GM18907 (cell line): ENCODE results near the gene ADCY9.
"Not testable (repeated sequence)": the region's sequence is repeated elsewhere in the genome, so short reads cannot be mapped to it uniquely, and the experiment has no call there.

Experiments used
- ATAC-seq: cut with Tn5 transposase; IDR thresholded peaks from one replicate; pipeline ENCODE4 v1.9.1; 2021; ENCODE audit warnings: mild to moderate bottlenecking, moderate library complexity; ENCODE audit not compliant: unreplicated experiment

Gene ADCY9

DNA sequence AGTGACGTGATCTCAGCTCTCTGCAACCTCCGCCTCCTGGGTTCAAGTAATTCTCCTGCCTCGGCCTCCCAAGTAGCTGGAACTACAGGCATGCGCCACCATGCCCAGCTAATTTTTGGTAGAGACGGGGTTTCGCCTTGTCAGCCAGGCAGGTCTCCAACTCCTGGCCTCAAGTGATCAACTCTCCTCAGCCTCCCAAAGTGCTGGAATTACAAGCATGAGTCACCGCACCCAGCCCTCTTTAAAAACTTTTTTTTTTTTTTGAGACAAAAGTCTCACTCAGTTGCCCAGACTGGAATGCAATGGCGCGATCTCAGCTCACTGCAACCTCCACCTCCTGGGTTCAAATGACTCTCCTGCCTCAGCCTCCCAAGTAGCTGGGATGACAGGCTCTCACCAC lies 43.1 kb downstream of the ADCY9 start:
- not testable (repeated sequence) for ATAC-seq

- ATAC-seq = no peak
Measured at GRCh38 chr16:4071686-4072561, 44.3 kb downstream of the ADCY9 start.

DNA sequence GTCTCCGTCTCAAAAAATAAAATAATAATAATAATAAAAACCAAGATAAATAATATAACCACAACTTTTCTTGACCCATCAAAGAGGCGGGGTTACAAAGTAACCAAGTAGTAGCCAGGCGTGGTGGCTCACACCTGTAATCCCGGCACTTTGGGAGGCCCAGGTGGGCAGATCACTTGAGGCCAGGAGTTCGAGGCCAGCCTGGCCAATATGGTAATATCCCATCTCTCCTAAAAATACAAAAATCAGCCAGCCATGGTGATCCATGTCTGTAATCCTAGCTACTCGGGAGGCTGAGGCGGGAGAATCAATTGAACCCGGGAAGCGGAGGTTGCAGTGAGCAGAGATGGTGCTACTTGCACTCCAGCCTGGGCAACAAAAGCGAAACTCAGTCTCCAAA lies 45.3 kb downstream of the ADCY9 start:
- no peak for ATAC-seq

DNA sequence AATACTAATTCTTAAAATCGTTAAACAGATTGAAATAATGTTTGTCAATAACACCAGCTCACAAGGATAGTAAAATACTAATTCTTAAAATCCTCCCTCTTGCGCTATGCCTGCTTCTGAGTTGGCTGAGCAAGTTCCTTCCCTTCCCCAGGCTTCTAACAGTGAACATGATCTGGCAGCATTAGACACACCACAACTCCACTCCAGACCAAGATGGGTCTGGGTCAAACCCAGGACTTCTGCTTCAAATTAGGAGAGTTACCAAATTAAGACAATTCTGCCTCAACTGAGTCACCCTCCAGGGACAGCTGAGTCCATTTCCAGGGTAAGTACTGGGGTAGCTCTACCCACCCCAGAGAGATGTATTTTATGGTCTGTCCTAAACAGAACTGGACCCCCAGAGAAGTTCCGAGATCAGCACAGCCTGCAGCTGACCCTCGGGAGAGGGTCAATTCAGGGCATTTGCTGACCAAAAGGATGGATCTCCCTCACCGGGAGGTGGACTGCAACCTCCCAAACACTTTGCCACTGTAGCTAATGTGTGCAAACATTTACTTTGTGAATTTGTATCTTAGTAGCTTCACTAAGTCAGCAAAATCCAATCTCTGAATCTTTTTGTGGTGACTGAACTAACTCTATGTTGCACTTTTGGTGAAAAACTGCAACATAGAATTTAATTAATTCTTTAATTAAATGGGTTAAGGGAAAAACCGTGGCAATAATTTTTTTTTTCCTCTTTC lies 48.8 kb downstream of the ADCY9 start:
- no peak for ATAC-seq

GRCh38 chr16:4064950-4065352 lies 51.3 kb downstream of the ADCY9 start:
- ATAC-seq = no peak

- ATAC-seq = no peak
Measured at GRCh38 chr16:4062212-4062802, 53.9 kb downstream of the ADCY9 start.

- ATAC-seq = no peak
Measured at GRCh38 chr16:4060823-4061222, 55.4 kb downstream of the ADCY9 start.

DNA sequence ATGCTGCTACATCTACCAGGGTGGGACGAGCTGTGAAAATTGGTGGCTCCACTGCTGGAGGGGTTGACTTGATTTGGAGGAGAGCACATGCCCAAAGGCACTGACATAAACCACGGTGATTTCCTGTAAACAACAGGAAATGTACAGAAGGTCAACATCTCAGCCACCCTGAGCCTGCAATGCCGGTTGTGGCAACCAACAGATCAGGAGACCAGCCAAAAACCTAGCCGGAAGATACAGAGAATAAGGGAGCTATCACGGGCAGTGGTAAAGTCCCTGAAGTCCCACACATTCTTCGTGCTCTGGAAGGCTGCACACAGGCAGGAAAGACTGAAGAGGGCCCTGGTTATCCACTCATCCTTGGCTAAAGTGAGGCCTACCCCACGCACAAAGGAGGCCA lies 56.2 kb downstream of the ADCY9 start:
- ATAC-seq = no peak

- no peak for ATAC-seq
Measured at GRCh38 chr16:4058386-4058785, 57.9 kb downstream of the ADCY9 start.

GRCh38 chr16:4057439-4057877 lies 58.8 kb downstream of the ADCY9 start:
- no peak for ATAC-seq

- ATAC-seq = no peak
Measured at GRCh38 chr16:4056161-4057105, 59.8 kb downstream of the ADCY9 start.

- no peak for ATAC-seq
Measured at GRCh38 chr16:4055748-4056147, 60.5 kb downstream of the ADCY9 start.

GRCh38 chr16:4053301-4053845 lies 62.9 kb downstream of the ADCY9 start:
- no peak for ATAC-seq

DNA sequence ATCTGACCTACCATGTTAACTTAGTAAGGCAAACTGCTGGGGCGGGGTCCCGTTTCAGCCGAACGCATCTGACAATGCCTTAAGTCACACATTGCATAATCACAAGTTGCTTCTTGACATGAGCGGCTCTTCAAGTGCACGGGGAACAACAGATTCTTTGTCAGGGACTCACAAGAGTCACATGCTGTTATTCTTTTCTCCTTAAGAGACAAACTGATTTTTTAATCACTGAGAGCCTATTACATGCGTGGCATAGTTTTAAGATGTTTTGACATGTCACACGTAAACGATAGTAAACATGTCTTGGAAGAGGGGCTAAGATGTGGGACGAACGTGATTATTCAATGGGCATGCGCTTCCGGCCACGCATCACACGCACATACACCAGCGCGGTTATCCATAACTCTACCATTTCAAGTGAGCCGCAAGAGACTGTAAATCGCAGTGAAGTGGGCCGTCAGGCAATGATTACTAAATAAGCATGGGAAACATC lies 63.4 kb downstream of the ADCY9 start:
- no peak for ATAC-seq

- ATAC-seq = no peak
Measured at GRCh38 chr16:4052096-4052495, 64.1 kb downstream of the ADCY9 start.

DNA sequence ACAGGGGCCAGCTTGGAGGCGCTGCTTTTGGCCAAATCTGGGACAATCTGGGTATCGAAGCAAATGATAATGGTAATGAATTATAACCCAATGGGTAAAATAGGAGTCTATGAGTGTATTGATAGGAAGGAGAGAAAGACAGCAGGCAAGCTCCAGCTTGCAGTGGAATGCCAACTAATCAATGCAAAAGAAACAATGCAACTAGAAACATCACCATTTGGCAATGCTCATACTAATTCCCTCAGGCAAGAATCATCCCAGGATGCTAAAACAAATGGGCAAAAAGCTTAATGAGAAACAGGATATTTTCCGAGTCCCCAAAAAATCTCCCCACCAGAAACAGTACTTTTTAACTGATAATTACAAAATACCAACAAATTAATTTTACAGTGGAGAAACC lies 64.7 kb downstream of the ADCY9 start:
- ATAC-seq = no peak

- no peak for ATAC-seq
Measured at GRCh38 chr16:4049031-4049430, 67.2 kb downstream of the ADCY9 start.

DNA sequence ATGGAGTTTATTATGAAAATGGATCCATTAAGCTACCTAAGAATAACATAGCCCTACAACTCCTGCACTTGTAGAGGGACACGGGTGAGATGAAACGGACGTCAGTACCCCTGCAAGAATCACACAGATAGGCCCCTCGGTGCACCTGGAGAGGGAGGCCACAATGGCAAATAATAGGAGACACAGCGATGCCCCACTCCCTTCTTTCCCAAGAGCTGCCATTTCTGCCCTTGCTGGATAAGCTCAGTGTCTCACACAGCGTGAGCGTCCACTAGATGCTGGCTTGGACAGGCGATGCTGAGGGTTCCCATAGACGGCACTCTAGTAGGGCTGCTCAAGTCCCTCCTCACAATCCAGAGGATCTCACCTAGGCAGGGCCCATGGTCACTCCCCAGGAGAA lies 67.8 kb downstream of the ADCY9 start:
- no peak for ATAC-seq

DNA sequence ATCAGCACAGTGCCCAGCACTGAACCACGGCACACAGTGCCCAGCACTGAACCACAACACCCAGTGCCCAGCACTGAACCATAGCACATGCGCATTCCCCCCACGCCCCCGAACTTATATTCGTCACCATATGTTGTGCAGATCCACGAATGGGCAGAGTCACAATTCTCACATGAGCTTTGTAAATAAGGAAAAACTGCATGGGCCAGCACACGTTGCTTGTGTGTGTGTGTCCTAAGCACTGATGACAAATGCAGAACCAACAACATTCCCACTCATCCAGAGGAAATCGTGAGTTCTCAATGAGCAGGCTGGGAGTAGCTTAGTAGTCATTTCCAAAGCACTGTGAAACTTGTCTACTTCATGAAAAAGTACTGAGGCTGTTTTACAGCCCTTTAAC lies 70.0 kb downstream of the ADCY9 start:
- no peak for ATAC-seq

GRCh38 chr16:4045561-4045960 lies 70.7 kb downstream of the ADCY9 start:
- ATAC-seq = not testable (repeated sequence)
